Measurements from ENCODE around the gene LAMC1. TPM values are rescaled to one million over a fixed set of nuclear protein-coding genes. Genes with fewer than 3 reads are reported as not detected.

Gene LAMC1
- total and polyA plus RNA-seq, 3 donors from 2014 or later: 64.5 to 112 (median 106) TPM

DNA sequence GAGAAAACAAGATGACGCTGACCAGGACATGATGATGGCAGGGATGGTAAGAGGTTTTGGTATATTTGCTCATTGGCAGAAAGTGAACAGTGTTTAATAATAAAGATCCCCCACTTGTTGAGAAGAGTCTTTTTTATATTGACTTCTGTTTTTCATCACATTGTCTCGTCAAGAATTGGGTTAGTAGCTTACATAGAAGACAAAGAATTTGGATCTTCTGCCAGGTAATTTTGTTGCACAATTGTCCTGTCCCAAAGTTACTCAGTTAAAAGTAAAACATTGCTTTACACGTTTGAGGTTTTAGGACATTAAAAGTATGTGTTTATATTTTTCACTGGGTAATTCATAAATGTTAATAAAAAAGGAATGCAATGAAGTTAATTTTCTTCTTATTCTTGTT is 114.6 kb downstream of the LAMC1 start:
- Histone ChIP-seq H3K27ac (no peak overlapping the region), H3K27me3 (no peaks in the 10 kb centered on the region), H3K4me3 (no peak overlapping the region), H3K9me3 (no peaks in the 10 kb centered on the region), H3K4me1 (peaks cover 6% of the 10 kb centered on the region), H3K36me3 (ENCODE audit: low read depth, missing control alignments) (no peaks in the 10 kb centered on the region)
- no peak for TF ChIP-seq POLR2A (IDR thresholded peaks at IDR 0.05)
- TF ChIP-seq, protein P1, sequence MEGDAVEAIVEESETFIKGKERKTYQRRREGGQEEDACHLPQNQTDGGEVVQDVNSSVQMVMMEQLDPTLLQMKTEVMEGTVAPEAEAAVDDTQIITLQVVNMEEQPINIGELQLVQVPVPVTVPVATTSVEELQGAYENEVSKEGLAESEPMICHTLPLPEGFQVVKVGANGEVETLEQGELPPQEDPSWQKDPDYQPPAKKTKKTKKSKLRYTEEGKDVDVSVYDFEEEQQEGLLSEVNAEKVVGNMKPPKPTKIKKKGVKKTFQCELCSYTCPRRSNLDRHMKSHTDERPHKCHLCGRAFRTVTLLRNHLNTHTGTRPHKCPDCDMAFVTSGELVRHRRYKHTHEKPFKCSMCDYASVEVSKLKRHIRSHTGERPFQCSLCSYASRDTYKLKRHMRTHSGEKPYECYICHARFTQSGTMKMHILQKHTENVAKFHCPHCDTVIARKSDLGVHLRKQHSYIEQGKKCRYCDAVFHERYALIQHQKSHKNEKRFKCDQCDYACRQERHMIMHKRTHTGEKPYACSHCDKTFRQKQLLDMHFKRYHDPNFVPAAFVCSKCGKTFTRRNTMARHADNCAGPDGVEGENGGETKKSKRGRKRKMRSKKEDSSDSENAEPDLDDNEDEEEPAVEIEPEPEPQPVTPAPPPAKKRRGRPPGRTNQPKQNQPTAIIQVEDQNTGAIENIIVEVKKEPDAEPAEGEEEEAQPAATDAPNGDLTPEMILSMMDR (IDR thresholded peaks at IDR 0.05): no peak
- DNase-seq: no peak
- intact Hi-C loops (cut with DNase I; ENCODE audit: low total_unique reads): no loop called here
- WGBS, 2 donors: 75% methylated on average over 3 of the region's 3 CpGs

DNA sequence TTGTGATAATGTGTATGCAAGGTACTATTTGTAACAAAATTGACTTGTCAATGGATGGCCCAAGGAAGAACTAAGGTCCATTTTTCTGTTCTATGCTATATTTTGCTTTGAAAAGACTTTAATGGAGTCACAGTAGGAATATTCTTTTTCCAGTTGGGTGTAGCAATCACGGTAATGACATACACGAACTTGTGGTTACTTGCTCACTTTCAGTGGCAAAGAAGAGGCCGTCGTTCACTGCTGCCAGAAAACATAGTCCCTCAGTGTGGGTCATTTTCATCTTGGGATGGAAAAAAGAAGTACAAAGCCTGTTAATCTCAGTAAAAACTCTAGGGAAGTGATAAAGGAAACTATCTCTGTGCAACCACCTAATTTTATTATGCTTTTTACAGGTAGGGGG is 115.1 kb downstream of the LAMC1 start:
- H3K27me3 ChIP-seq: no peaks in the 10 kb centered on the region
- TF ChIP-seq POLR2A (IDR thresholded peaks at IDR 0.05): no peak
- TF ChIP-seq, protein P1 (IDR thresholded peaks at IDR 0.05): no peak
- H3K4me1 ChIP-seq: peaks cover 6% of the 10 kb centered on the region
- H3K9me3 ChIP-seq: no peaks in the 10 kb centered on the region
- H3K36me3 ChIP-seq (ENCODE audit: low read depth, missing control alignments): no peaks in the 10 kb centered on the region
- no peak for DNase-seq
- no peak overlapping the region for H3K4me3 ChIP-seq
- H3K27ac ChIP-seq: no peak overlapping the region
- intact Hi-C loops (cut with DNase I; ENCODE audit: low total_unique reads): no loop called here
- WGBS, 2 donors: 72 to 78% methylated on average over 4 of the region's 4 CpGs

DNA sequence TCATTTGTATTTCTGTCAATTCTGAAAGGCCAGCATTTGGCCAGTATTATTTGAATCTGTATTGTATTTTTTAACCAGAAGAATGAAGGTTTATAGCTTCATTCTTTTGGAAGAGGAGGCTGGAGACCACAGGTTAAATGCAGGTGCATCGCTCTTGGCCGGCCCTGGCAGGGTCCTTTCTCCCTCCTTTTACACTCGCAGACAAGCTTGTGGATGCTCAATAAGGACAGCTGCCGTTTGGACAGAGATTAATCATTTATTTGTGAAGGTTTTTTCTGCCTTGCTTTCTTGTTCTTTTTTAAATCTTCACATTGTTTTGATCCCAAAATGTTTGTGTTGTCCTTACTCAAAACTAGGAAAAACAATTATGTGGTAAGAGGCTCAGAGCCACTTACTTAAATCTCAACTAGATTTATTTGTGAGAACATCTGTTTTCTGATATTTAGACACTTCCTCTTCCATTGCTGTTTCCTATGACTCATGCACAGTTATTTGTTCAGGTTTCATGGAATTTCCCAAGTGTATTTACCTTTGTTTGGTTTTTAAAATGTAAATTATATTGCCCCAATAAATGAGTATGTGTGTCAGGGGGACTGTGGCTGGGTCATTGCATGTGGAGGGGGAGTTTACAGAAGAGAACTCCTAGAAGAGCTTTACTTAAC is 116.2 kb downstream of the LAMC1 start:
- TF ChIP-seq, protein P1 (IDR thresholded peaks at IDR 0.05): no peak
- TF ChIP-seq POLR2A (IDR thresholded peaks at IDR 0.05): no peak
- intact Hi-C loops (cut with DNase I; ENCODE audit: low total_unique reads): no loop called here
- Histone ChIP-seq H3K27me3 (no peaks in the 10 kb centered on the region), H3K36me3 (ENCODE audit: low read depth, missing control alignments) (no peaks in the 10 kb centered on the region), H3K4me1 (peaks cover 6% of the 10 kb centered on the region), H3K4me3 (no peak overlapping the region), H3K27ac (no peak overlapping the region), H3K9me3 (no peaks in the 10 kb centered on the region)
- no peak for DNase-seq
- WGBS, 2 donors: 81% methylated on average over 4 of the region's 4 CpGs

DNA sequence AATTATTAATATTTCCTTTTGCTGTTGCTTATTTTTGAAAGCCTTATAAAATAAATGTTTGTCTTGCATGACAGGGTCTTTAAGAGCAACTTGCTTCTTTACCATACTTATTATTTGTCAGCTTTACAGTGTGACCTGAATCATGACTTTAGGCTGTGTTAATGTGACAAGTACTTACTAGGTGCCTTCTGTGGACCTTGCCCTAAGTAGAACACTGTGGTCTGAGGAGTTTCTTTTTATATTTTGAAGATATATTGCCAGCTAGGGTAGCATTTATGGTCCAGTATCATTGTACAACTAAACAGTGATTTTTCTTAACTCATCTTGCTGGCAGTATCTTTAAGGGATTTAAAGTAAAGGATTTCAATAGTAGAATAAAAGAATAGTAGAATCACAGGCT is 117.4 kb downstream of the LAMC1 start:
- Histone ChIP-seq H3K4me1 (peaks cover 6% of the 10 kb centered on the region), H3K27me3 (no peaks in the 10 kb centered on the region), H3K9me3 (no peaks in the 10 kb centered on the region), H3K4me3 (no peak overlapping the region), H3K36me3 (ENCODE audit: low read depth, missing control alignments) (no peaks in the 10 kb centered on the region), H3K27ac (no peak overlapping the region)
- intact Hi-C loops (cut with DNase I; ENCODE audit: low total_unique reads): no loop called here
- no peak for DNase-seq
- TF ChIP-seq, protein P1 (IDR thresholded peaks at IDR 0.05): no peak
- no peak for TF ChIP-seq POLR2A (IDR thresholded peaks at IDR 0.05)

DNA sequence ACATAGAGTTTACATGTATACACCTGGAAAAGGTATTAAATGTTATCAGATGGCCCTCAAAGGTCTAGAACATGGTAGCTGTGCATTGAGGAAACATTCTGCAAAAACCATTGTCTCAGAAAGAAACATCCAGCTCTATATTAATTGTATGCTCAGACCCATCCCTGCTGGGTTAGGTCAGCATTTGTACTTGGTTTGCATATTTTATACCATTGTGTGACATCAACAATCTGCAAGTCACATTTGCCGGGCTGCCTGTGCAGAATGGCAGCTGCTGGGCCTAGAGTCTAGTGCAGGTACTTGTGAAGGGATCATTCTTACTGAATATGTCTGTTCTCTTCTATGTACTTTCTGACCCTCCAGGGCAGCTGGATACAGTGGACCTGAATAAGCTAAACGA is 119.0 kb downstream of the LAMC1 start:
- H3K27ac ChIP-seq: no peak overlapping the region
- DNase-seq: no peak
- no peaks in the 10 kb centered on the region for H3K4me1 ChIP-seq
- H3K9me3 ChIP-seq: no peaks in the 10 kb centered on the region
- no peak for TF ChIP-seq POLR2A (IDR thresholded peaks at IDR 0.05)
- TF ChIP-seq, protein P1 (IDR thresholded peaks at IDR 0.05): no peak
- no peak overlapping the region for H3K4me3 ChIP-seq
- intact Hi-C loops (cut with DNase I; ENCODE audit: low total_unique reads): no loop called here
- H3K36me3 ChIP-seq (ENCODE audit: low read depth, missing control alignments): no peaks in the 10 kb centered on the region
- H3K27me3 ChIP-seq: no peaks in the 10 kb centered on the region
- 79 to 87% methylated on average over 2 of the region's 2 CpGs for WGBS, 2 donors
